Retinal pigment epithelial cell (primary cell): ENCODE measurements around the gene H6PD.

Experiments
- DNase-seq: peaks from one replicate; pipeline ENCODE4 v3.0.0-alpha.2; 2010; ENCODE audit warnings: low read depth
- H3K4me3 ChIP-seq: 2 replicates; pipeline ENCODE4 v1.5.1; 2011; ENCODE audit warnings: mild to moderate bottlenecking, low read length, control low read depth, moderate library complexity
- TF ChIP-seq, protein P1 (sequence below): conservative IDR thresholded peaks from 2 replicates; pipeline ENCODE4 v1.5.1; 2011; ENCODE audit warnings: low read depth, low read length, control low read depth, inconsistent platforms

H6PD gene

DNA sequence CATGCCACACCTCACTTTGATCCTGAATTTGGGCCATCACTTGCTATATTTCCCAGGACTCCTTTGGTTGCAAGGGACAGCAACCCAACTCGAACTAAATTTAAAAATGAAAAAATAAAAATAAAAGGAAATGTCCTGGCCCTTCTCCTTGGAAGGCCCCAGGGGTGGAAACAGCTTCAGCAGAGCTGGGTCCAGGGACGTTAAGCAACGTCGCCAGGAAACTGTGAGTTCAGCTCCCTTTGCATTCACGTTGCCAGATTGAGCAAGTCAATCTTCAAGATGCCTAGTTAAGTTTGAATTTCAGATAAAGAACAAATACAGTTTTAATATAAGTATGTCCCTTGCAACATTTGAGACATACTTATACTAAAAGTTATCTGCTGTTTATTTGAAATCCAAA lies 43.5 kb downstream of the H6PD start:
- no peak overlapping the region for H3K4me3 ChIP-seq
- TF ChIP-seq, protein P1, sequence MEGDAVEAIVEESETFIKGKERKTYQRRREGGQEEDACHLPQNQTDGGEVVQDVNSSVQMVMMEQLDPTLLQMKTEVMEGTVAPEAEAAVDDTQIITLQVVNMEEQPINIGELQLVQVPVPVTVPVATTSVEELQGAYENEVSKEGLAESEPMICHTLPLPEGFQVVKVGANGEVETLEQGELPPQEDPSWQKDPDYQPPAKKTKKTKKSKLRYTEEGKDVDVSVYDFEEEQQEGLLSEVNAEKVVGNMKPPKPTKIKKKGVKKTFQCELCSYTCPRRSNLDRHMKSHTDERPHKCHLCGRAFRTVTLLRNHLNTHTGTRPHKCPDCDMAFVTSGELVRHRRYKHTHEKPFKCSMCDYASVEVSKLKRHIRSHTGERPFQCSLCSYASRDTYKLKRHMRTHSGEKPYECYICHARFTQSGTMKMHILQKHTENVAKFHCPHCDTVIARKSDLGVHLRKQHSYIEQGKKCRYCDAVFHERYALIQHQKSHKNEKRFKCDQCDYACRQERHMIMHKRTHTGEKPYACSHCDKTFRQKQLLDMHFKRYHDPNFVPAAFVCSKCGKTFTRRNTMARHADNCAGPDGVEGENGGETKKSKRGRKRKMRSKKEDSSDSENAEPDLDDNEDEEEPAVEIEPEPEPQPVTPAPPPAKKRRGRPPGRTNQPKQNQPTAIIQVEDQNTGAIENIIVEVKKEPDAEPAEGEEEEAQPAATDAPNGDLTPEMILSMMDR: no peak
- DNase-seq: no peak

DNA sequence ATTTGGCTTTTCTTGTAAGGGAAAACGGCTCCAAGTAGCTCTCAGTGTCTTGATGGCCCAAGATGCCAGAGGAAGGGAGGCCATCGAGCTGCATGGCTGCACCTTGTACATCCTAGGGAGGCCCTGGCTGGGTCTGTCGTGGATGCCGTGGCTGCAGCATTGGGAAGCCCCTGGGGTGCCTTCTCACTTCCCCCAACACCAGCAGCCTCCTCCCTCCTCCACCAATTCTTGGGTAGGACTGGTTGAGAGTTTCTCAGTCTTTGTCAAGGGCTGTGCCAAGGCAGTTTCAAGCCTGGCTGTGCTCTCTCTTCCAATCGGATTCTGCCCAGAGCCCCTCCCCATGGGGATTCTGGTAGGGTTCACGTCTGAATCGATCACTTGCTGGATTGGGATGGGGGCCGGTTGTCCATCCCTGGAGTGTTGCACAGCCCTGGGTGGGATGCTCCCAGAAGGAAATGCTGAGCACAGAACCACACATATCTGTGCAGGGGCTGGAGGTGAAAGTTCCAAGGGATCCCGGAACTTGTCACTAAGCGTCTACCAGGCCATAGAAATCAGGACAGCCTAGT lies 44.1 kb downstream of the H6PD start:
- H3K4me3 ChIP-seq: no peak overlapping the region
- DNase-seq: no peak
- TF ChIP-seq, protein P1: no peak

DNA sequence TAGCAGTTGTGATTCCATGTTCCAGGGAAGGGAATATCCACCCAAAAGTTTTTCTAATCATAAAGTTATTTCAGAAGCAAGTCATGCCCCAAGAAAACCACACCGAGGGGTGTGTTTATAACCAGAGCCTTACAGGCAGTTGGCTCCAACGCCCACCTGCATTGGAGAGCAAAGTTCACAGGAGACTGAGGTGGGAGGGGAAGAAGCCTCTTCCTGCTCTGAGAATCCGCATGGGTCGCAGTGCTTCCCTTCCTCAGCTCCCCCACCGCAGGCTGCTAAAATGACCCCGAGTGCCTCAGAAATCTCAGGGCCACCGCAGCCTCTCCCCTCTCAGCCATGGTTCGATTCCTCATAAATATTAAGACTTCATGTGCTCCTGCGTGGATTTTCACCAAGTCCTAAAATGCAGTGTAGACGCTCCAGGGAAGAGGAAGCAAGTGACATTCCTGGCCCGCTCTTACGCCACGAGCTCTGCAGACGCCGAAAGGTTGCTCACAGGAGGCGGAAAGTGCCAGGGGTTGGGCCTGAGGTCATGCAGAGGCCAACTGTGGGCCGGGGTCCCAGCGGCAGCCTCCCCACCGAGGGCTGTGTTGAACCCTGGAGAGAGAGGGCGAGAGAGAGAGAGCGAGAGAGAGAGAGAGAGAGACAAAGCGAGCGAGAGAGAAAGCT lies 44.7 kb downstream of the H6PD start:
- TF ChIP-seq, protein P1: no peak
- no peak overlapping the region for H3K4me3 ChIP-seq
- DNase-seq: no peak

DNA sequence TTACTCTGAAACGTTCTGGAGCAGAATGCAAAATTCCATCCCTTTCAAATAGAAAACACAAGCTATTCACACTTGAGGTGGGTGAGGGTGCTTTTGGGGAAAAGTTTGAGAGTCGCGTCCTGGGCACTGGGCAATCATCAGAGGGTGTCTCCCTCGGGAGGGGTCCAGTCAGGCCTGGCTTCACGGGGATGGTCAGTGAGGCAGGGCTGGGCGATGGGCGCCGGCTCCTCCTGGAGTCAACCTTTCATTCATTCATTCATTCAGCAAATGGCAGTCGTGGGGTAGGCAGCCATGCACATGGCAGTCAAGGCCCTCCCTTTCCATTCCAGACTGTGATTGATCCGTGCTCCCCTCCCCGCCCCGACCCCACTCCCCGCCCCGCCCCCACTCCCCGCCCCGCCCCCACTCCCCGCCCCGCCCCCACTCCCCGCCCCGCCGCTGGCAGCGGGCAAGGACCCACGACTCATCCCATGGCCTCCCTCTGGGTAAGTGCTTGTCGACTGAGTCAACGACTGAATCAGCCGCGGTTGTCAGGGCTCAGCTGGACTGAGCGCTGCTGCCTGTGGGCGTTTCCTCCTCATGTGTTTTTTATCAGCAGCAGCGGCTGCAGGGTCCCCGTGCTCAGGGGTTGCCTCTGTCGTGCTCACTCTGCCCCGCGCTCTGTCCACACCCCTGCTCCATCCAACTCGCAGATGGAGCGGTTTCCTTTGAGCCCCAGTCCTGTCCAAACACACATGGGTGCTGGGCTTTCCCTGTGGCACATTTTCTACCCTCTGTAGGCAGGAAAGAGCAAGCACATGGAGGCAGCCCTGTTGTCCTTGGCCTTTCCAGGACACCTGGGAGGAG lies 45.7 kb downstream of the H6PD start:
- no peak for DNase-seq
- TF ChIP-seq, protein P1: no peak
- no peak overlapping the region for H3K4me3 ChIP-seq

DNA sequence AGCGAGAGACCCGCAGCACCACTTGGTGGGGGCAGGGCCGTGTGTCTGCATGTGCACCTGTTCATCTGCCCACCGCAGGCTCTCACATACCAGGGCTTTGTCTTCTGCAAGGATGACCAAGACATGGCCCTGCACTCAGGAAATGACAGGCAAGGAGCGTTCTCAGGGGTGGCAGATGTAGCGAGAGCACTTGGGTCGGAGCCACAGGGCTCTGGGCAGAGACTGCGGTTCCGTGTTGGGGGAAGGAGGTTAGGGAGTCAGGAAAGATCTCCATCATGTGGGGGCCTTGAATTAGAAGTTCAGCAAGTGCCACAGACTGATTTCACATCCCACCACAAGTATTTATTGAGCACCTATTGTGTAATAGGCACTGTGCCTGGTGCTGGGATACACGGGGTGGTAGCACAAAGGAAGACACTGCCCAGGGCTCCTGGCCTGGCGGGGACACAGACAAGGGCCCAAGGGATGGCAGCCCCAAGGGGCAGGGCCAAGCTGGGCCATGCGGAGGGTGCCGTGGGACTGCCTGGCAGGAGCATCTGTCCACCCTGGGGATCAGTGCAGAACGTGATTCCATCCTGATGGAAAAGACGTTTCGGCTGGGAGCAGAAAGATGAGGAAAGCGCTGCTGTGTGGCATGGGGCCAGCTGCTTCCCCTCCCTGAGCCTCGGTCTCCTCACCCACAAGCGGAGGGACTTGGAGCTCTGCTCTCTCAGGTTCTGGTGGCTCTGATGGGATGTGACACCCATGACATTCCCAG lies 46.7 kb downstream of the H6PD start:
- TF ChIP-seq, protein P1: no peak
- DNase-seq: no peak
- no peak overlapping the region for H3K4me3 ChIP-seq

DNA sequence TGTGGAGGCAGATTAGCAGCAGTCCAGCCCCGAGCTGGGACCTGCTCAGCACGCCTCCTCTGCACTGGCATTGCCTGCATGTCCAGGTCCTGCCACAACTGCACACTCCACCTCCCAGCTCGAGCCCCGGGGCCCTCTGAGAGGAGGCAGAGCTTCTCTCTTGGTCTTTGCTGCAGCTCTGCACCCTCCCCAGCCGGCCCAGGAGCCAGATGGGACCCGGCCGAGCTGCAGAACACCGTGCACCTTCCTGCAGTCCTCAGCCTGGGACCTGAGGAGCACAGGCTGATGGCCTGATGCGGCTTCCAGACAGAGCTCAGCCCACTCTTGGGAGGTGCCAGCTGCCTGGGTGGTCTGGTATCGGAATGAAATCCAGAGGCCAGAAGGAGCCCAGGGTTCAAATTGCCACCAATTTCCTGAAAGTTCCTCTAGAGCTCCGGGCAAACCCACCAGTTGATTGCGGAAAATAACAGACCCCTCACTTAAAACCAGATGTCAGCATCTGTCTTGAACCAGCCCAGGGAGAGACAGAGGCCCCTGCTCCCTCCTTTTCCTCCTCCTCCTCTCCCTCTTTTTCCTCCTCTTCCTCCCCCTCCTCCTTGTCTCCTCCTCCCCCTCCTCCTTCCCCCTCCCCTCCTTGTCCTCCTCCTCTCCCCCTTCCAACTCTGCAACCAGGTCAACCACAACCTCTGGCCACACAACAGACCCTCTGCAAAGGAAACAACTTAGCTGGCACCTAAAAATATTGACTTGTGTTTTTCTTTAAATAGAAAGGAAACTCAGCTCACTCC lies 47.5 kb downstream of the H6PD start:
- TF ChIP-seq, protein P1: no peak
- no peak for DNase-seq
- H3K4me3 ChIP-seq: no peak overlapping the region
